Stimulated activated CD4-positive, alpha-beta T cell treated with anti-CD3 and anti-CD28 coated beads, Interleukin-2, amount 100 ng/mL, for 24 hours (primary cell): ENCODE results near the gene TMEM42.

ENCODE experiments used
- DNase-seq, 2 donors: peaks; one replicate each; pipeline ENCODE4 v3.0.0-alpha.2; 2020

The TMEM42 gene

GRCh38 chr3:44875596-44875995, 13.9 kb downstream of the TMEM42 start:
- no peak for DNase-seq

GRCh38 chr3:44877333-44877732, 15.6 kb downstream of the TMEM42 start:
- no peak for DNase-seq

DNA sequence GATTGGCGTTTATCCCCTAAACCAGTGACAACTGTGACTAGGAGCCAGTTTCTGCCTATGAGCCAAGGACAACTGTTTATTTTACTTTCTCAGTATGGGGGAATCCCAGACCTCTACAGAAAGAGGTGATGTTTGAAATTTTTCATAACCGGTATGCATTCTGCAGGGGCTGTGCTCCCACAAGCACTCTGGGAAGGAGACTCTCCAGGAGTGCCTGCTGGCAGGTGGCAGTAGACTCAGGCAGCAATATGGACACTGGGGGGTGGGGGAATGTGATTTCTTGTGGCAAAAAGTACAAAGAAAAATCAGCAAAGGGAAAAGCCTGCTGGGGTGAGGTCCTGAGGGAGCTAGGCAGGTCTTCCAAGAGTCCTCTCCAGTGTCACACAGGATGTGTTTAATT, 18.6 kb downstream of the TMEM42 start:
- DNase-seq, result no peak

GRCh38 chr3:44883213-44883955, 21.7 kb downstream of the TMEM42 start:
- DNase-seq, result no peak

DNA sequence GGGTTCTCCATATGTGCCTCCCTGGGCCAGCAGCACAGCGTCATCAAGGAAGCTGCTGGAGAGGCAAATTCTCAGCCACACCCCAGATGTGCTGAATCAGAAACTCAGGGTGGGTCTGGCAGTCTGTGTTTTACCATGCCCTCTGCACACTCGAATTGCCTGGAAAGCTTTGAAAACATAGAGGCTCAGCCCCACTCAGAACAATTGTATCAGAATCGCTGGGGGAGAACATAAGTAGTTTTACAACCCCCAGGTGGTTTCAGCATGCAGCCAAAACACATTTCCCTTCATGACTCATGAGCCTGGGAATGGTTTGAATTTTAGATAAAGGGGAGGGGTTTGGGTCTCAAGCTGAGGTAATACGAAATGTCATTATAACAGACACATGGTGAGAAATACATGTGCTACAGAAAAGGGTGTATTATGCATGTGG, 22.3 kb downstream of the TMEM42 start:
- DNase-seq, result no peak

GRCh38 chr3:44885618-44886017, 23.9 kb downstream of the TMEM42 start:
- no peak for DNase-seq

- DNase-seq, result no peak
These were observed 24.8 kb downstream of the TMEM42 start for GRCh38 chr3:44886561-44886960.

DNA sequence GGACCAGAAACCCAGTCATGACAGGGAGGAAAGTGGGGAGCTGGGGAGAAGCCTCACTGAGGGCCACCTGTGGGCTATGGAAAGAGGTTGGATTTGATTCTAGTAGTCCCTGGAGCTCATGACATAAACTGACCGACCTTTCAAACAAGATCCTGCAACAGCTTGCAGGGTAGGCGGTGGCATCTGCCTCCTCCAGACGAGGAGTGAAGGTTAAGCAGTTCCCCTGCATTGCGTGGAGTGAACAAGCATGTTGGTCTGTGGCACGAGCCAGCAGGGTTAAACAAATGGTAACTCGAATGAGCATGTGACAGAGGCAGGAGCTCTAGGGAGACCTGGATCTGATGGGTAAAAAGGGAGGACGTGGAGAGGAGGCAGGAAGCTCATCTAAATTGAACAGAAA, 25.4 kb downstream of the TMEM42 start:
- no peak for DNase-seq

DNA sequence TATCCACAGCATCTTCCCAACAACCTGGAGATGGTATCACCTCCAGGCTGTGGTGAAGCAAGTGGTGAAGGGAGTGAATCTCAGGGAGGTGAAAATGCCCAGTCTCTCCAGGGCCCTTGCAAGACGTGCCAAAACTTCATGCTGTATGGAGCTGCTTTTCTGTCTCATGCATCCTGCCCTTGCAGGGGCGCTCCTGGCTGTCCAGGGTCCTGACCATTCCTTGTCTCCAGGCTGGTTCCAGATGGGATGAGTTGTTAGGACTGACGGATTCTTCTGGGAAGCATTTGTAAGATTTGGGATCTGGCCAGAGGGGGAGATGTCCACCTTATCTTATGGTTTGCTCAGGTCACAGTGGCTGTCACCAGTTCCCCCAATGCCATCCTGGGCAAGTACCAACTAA, 28.5 kb downstream of the TMEM42 start:
- no peak for DNase-seq

- no peak for DNase-seq
These were observed 29.1 kb downstream of the TMEM42 start for GRCh38 chr3:44890852-44891251.

DNA sequence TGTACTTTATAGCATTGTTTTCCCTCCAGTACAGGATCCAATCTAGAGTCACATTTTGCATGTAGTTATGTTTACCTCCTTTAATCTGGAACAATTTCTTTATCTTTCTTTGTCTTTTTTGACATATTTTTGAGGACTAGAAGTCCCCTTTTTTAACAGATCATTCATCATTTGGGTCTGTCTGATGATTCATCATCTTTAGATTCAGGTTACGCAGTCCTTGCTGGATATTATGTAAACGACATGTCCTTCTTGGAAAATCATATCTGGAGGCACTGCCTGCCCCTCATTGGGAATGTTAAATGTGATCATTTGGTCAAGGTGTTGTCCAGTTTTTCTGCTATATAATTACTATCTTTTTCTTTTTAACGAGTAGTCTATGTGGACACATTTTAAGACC, 31.0 kb downstream of the TMEM42 start:
- no peak for DNase-seq

GRCh38 chr3:44893097-44893496, 31.4 kb downstream of the TMEM42 start:
- DNase-seq, result no peak

- DNase-seq, result no peak
These were observed 32.8 kb downstream of the TMEM42 start for GRCh38 chr3:44894485-44894884.

GRCh38 chr3:44896440-44896839, 34.7 kb downstream of the TMEM42 start:
- no peak for DNase-seq

DNA sequence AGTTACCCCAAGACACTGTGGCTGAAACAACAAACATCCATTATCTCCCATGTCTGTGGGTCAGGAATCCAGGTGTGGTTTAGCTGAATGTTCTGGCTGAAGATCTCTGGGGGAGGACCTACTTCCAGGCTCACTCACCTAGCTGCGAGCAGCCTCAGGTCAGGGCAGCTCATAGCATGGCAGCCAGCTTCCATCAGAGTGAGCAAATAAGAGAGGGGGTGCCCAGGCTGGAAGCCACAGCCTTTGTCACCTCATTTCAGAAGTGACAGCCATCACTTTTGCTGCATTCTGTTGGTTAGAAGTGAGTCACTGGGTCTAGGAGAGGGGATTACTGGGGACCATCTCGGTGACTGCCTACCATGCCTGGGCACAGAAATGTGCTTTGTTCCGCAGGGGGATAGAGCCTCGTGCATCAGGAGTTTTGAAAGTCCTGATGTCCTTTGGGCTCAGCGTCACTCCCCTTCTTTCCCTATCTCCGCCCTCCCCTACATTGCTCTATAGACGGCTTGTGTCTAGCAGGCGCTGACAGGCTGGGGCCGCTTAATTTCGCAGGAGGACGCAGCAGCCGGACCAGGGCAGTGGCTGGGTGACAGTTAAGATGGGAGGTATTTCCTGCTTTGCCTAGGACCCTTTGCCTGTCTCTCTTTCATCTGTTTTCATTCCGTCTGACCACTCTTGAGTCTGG, 38.1 kb downstream of the TMEM42 start:
- DNase-seq, result no peak

DNA sequence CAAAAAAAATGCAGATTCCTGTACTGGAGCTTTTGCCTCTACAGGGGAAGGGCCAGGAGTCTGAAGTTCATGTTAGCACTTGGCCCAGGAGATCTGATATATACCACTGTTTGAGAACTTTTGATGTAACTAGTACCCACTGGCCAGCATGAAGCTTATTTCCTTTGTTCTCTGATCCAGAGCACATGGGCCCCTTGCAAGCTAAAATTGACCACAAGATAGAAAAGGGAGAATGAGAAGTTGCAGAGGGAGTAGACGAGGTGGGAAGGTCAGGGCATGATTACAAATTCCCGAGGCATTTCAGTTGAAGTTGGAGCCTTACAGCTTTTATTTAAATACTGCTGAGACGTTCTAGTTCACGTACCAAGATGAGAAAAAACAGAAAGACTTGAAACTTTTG, 40.9 kb downstream of the TMEM42 start:
- DNase-seq, result no peak

- no peak for DNase-seq
These were observed 41.6 kb downstream of the TMEM42 start for GRCh38 chr3:44903314-44903713.

DNA sequence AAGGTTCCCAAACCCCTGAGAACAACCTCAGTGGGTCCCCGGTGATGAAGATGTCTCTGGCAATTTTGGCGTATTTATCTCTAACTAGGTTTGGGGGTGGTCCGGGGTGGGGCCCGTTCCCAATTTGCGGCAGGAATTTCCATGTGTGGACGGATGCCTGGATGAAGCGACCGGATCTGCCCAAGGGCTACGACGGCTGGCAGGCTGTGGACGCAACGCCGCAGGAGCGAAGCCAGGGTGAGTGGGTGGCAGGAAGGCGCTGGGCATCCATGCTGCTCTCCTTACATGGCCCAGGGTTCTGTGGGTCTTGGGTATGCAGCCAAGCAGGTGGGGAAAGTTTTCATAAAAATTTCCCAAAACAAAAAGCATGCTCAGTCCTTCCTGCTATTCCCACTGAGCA, 42.0 kb downstream of the TMEM42 start:
- no peak for DNase-seq

DNA sequence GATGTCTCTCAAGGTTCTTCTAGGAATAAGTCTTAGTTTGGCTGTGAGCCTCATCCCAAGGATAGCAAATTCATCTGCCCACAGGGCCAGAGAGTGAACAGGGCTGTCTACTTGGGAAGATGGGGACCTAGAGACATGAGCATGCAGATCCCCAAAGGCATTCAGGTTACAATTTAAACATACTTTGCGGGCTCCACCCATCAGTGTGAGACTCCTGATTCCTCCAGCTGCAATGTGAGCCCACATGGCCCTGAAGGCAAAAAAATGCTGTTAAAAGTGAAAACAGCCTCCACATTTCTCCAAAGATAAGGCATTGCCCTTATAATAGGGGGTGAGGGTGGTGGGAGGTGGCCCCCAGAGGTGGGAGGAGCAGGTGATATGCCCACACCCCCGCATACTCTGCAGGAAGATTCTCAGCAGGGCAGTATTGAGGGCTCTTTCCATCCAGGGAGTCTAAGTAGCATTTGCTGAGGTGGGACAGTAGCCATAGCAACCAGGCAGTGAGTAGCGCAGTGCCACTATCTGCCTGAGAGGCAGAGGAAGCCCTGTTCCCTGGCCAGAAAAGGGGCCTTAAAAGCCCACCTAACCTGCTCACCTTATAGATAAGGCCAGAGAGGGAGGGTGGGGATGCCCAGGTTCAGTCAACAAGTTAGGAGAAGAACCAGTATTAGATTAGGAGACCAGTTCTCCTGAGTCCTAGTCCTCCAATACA, 43.9 kb downstream of the TMEM42 start:
- DNase-seq, result no peak

DNA sequence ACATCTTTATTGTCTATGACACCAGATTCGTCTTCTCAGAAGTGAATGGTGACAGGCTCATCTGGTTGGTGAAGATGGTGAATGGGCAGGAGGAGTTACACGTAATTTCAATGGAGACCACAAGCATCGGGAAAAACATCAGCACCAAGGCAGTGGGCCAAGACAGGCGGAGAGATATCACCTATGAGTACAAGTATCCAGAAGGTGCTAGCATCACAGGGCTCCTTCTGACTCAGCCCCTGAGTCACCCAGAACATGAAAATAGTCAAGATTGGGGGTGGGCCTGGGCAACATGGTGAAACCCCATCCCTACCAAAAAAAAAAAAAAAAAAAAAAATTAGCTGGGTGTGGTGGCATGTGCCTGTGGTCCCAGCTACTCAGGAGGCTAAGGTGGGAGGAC, 45.3 kb downstream of the TMEM42 start:
- peak in 1 of 2 donors; percentile 16 for DNase-seq

- DNase-seq, result no peak
These were observed 45.9 kb downstream of the TMEM42 start for GRCh38 chr3:44907612-44908011.

- no peak for DNase-seq
These were observed 47.4 kb downstream of the TMEM42 start for GRCh38 chr3:44909063-44909462.

DNA sequence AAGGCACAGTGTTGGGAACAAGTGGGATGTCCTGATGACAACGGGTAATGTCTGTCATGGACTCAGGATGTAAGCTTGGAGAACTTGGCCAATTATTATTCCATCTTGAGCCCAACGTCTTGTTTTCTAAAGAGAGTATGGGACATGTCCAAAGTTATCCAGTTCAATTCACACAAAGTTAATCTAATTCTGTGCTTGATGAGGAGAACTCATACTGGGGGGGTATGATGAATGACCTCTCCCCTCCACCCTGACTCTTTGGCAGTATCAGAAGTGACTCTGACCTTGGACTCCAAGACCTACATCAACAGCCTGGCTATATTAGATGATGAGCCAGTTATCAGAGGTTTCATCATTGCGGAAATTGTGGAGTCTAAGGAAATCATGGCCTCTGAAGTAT, 49.0 kb downstream of the TMEM42 start:
- DNase-seq, result no peak

- DNase-seq, result peak; percentile 71 to 75
These were observed 52.3 kb downstream of the TMEM42 start for GRCh38 chr3:44913868-44914468.
